Measurements from ENCODE around the gene ACSS1.

DNA sequence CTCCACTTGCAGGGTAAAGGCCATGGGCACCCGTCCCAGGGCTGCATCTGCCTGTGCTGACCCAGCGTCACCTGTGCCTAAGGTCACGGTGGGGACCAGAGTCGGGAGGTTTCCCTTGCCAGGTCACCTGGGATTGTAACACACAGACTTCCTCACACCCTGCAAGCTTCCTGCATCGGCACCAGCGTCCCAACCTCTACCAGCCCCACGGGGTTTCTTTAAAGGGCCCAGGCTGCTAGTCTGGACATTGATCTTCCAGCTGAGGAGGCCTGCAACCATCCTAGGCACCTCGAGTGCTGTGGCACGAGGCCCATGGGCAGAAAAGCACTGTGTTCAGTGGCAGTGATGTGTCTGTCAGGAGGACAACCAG lies 12.6 kb downstream of the ACSS1 start:
- TF ChIP-seq CTCF (conservative IDR thresholded peaks at IDR 0.05; ENCODE audit: low read length) (no peak), EZH2phosphoT487 (IDR thresholded peaks at IDR 0.05; ENCODE audit: borderline replicate concordance) (no peak)

Data from Loucy (cell line).